Psoas muscle (tissue), 8 donors: ENCODE data around the gene ROBO2. TPM values are rescaled to one million over a fixed set of nuclear protein-coding genes. Genes with fewer than 3 reads are reported as not detected.

Source experiments
- ATAC-seq, 4 donors: fragments of 200-7000 bp; cut with Tn5 transposase; one replicate each; pipeline ENCODE4 v1.9.1; 2020; ENCODE audit warnings: moderate library complexity in 3 of 4, mild to moderate bottlenecking in 2 of 4
- DNase-seq, 2 donors: peaks; one replicate each; pipeline ENCODE4 v3.0.0-alpha.2; 2020
- H3K27ac ChIP-seq: fragments of 200-600 bp; one replicate; pipeline ENCODE4 v1.8.0; 2022
- H3K27me3 ChIP-seq, 3 donors: fragments of 200-600 bp in 1 of 3; one replicate each; pipeline versions ENCODE4 v1.6.1 to v1.8.0; 2013 to 2022; ENCODE audit warnings: low read length in 2 of 3, mild to moderate bottlenecking in 2 of 3, moderate library complexity in 1 of 3; ENCODE audit not compliant: insufficient read depth in 3 of 3
- H3K36me3 ChIP-seq, 2 donors: fragments of 200-600 bp in 1 of 2; one replicate each; pipeline versions ENCODE4 v1.6.1 to v1.8.0; 2013 to 2022; ENCODE audit warnings: low read depth in 1 of 2, mild to moderate bottlenecking in 1 of 2, moderate library complexity in 1 of 2; ENCODE audit not compliant: insufficient read depth in 1 of 2
- H3K4me1 ChIP-seq: fragments of 200-600 bp; one replicate; pipeline ENCODE4 v1.8.0; 2022
- H3K4me3 ChIP-seq: fragments of 200-600 bp; one replicate; pipeline ENCODE4 v1.8.0; 2022; ENCODE audit warnings: mild to moderate bottlenecking
- H3K9me3 ChIP-seq: fragments of 200-600 bp; one replicate; pipeline ENCODE4 v1.8.0; 2022
- WGBS, 3 donors: extraction: QIAGEN DNeasy Blood & Tissue Kit; methylation state at CpG; one replicate each; pipeline versions ENCODE4 v1.1.6 to v1.1.7; 2013; 5-methylcytosine and 5-hydroxymethylcytosine counted together
- intact Hi-C, 2 donors: fragments of 100-400 bp; cut with DNase I; formaldehyde crosslinking; loops; one replicate each; pipeline versions ENCODE4 v1.11.0 to v1.14.2; 2022
- polyA plus RNA-seq, 3 donors: library from polyadenylated mRNA; stranded (reverse); fragments of 200-250 nt; gene quantifications; one replicate each; pipeline ENCODE4 v1.2.3, GENCODE V29; 2013
- total RNA-seq, 4 donors: library from RNA; stranded (reverse); fragmentation: NEBNext Ultra II Directional in 2 of 4; extraction: Animal tissue kit (Norgen Biotek cat#: 25700) in 2 of 4; gene quantifications; one replicate each; pipeline versions ENCODE4 v1.2.1 to v1.2.4, GENCODE V29; 2021 to 2023
- TF ChIP-seq, protein P1 (sequence below): fragments of 200-600 bp; IDR thresholded peaks from one replicate; pipeline ENCODE4 v1.8.0; 2022; ENCODE audit warnings: antibody characterized with exemption
- donor health status: healthy with polysubstance abuse.
- donor health status: DM: no; HTN: no; CAD: no; lungs with moderate emphysema.
- donor health status: Bipolar disorder and iron deficiency.
- donor health status: healthy.
- donor health status: DM: yes; HTN: yes; CAD: no.
- donor health status: DM: no; HTN: no; CAD: no.
- donor health status: DM: no; HTN: no; CAD: no.
- donor health status: DM: yes; HTN: yes; CAD: no.

ROBO2 gene
- total and polyA plus RNA-seq, 7 donors, result 0.03 to 0.39 (median 0.09) TPM; not detected in 1

- DNase-seq, result no peak
- Histone ChIP-seq H3K36me3 (no peaks in the 10 kb centered on the region), H3K9me3 (no peaks in the 10 kb centered on the region), H3K4me3 (no peak overlapping the region), H3K27me3 (no peaks in the 10 kb centered on the region), H3K27ac (no peak overlapping the region), H3K4me1 (peaks cover 3% of the 10 kb centered on the region)
- TF ChIP-seq, protein P1, sequence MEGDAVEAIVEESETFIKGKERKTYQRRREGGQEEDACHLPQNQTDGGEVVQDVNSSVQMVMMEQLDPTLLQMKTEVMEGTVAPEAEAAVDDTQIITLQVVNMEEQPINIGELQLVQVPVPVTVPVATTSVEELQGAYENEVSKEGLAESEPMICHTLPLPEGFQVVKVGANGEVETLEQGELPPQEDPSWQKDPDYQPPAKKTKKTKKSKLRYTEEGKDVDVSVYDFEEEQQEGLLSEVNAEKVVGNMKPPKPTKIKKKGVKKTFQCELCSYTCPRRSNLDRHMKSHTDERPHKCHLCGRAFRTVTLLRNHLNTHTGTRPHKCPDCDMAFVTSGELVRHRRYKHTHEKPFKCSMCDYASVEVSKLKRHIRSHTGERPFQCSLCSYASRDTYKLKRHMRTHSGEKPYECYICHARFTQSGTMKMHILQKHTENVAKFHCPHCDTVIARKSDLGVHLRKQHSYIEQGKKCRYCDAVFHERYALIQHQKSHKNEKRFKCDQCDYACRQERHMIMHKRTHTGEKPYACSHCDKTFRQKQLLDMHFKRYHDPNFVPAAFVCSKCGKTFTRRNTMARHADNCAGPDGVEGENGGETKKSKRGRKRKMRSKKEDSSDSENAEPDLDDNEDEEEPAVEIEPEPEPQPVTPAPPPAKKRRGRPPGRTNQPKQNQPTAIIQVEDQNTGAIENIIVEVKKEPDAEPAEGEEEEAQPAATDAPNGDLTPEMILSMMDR, result no peak
- no peak for ATAC-seq
- WGBS, 3 donors, result 84 to 96% (median 93%) methylated on average over 2 of the region's 2 CpGs
- intact Hi-C loops, result no loop called here
Observed at GRCh38 chr3:77189258-77189657, 149.4 kb downstream of the ROBO2 start.

- Histone ChIP-seq H3K4me3 (no peak overlapping the region), H3K27ac (no peak overlapping the region), H3K9me3 (no peaks in the 10 kb centered on the region), H3K4me1 (peaks cover 3% of the 10 kb centered on the region), H3K36me3 (no peaks in the 10 kb centered on the region), H3K27me3 (no peaks in the 10 kb centered on the region)
- 49 to 81% (median 80%) methylated on average over 2 of the region's 2 CpGs for WGBS, 3 donors
- no peak for ATAC-seq
- intact Hi-C loops, result no loop called here
- no peak for DNase-seq
- TF ChIP-seq, protein P1, result no peak
Observed at GRCh38 chr3:77189684-77190083, 149.8 kb downstream of the ROBO2 start.

- no peaks in the 10 kb centered on the region for H3K36me3 ChIP-seq
- DNase-seq, result no peak
- TF ChIP-seq, protein P1, result no peak
- H3K27me3 ChIP-seq, result no peaks in the 10 kb centered on the region
- intact Hi-C loops, result no loop called here
- H3K27ac ChIP-seq, result no peak overlapping the region
- no peak overlapping the region for H3K4me3 ChIP-seq
- H3K9me3 ChIP-seq, result no peaks in the 10 kb centered on the region
- WGBS, 3 donors, result 6 to 7% (median 6%) methylated on average over 3 of the region's 3 CpGs
- peaks cover 3% of the 10 kb centered on the region for H3K4me1 ChIP-seq
- ATAC-seq, result no peak
Observed at GRCh38 chr3:77190374-77190773, 150.5 kb downstream of the ROBO2 start.

- 54 to 67% (median 60%) methylated on average over 4 of the region's 4 CpGs for WGBS, 3 donors
- intact Hi-C loops, result no loop called here
- H3K4me3 ChIP-seq, result no peak overlapping the region
- H3K36me3 ChIP-seq, result no peaks in the 10 kb centered on the region
- H3K27ac ChIP-seq, result no peak overlapping the region
- no peaks in the 10 kb centered on the region for H3K9me3 ChIP-seq
- no peaks in the 10 kb centered on the region for H3K27me3 ChIP-seq
- ATAC-seq (no peak), DNase-seq (no peak)
- peaks cover 3% of the 10 kb centered on the region for H3K4me1 ChIP-seq
- TF ChIP-seq, protein P1, result no peak
Observed at GRCh38 chr3:77191014-77191413, 151.1 kb downstream of the ROBO2 start.

DNA sequence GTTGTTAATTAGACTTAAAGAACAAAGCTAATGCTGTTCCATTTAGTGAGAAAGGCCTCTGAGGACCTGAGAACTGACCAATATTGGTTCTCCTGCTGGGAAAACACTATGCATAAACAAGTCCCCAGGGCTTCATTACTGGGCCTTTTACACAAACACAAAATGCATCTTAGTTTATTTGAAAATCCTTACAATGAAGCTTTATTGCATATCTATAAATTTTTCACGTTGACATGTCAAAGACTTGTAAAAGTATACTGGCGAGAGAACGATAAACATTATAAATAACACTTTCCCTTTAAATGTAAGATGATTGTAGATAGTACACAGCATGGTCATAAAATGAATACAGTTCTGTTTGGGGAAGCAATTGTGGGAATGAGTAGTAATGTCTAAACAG is 151.7 kb downstream of the ROBO2 start:
- ATAC-seq (no peak), DNase-seq (no peak)
- intact Hi-C loops, result no loop called here
- H3K4me1 ChIP-seq, result peaks cover under 1% of the 10 kb centered on the region
- no peak overlapping the region for H3K4me3 ChIP-seq
- no peaks in the 10 kb centered on the region for H3K9me3 ChIP-seq
- H3K36me3 ChIP-seq, result no peaks in the 10 kb centered on the region
- H3K27ac ChIP-seq, result no peak overlapping the region
- TF ChIP-seq, protein P1, result no peak
- 73 to 77% (median 74%) methylated on average over 3 of the region's 3 CpGs for WGBS, 3 donors
- H3K27me3 ChIP-seq, result no peaks in the 10 kb centered on the region
